Stimulated activated CD8-positive, alpha-beta memory T cell treated with anti-CD3 and anti-CD28 coated beads, Interleukin-7, amount 100 ng/mL, for 24 hours (primary cell): ENCODE results near the gene FN3KRP.

Source experiments
- DNase-seq: peaks from one replicate; pipeline ENCODE4 v3.0.0-alpha.2; 2020; ENCODE audit warnings: low read depth

FN3KRP gene

GRCh38 chr17:82716203-82717010 lies at the start of gene FN3KRP:
Gene FN3KRP (plus strand): TSS chr17:82716706. CDS start chr17:82716756, 50 bp downstream.
- DNase-seq: peak; percentile 93

GRCh38 chr17:82666931-82667667 lies 49.4 kb upstream of the FN3KRP start:
- DNase-seq: no peak

GRCh38 chr17:82667668-82668000 lies 48.9 kb upstream of the FN3KRP start:
- no peak for DNase-seq

GRCh38 chr17:82668024-82668630 lies 48.4 kb upstream of the FN3KRP start:
- no peak for DNase-seq

- no peak for DNase-seq
These were observed 47.8 kb upstream of the FN3KRP start for GRCh38 chr17:82668631-82669099.

GRCh38 chr17:82670661-82671450 lies 45.6 kb upstream of the FN3KRP start:
- no peak for DNase-seq

GRCh38 chr17:82674656-82675475 lies 41.6 kb upstream of the FN3KRP start:
- DNase-seq: no peak

- no peak for DNase-seq
These were observed 40.8 kb upstream of the FN3KRP start for GRCh38 chr17:82675476-82676245.

GRCh38 chr17:82677353-82677925 lies 39.1 kb upstream of the FN3KRP start:
- no peak for DNase-seq

- DNase-seq: no peak
These were observed 38.1 kb upstream of the FN3KRP start for GRCh38 chr17:82678265-82678891.

- no peak for DNase-seq
These were observed 36.7 kb upstream of the FN3KRP start for GRCh38 chr17:82679586-82680465.

GRCh38 chr17:82681547-82681946 lies 35.0 kb upstream of the FN3KRP start:
- DNase-seq: no peak

GRCh38 chr17:82683534-82683933 lies 33.0 kb upstream of the FN3KRP start:
- DNase-seq: no peak

- DNase-seq: no peak
These were observed 32.2 kb upstream of the FN3KRP start for GRCh38 chr17:82684228-82684841.

- no peak for DNase-seq
These were observed 31.2 kb upstream of the FN3KRP start for GRCh38 chr17:82685291-82685690.

GRCh38 chr17:82686366-82687324 lies 29.9 kb upstream of the FN3KRP start:
- no peak for DNase-seq

GRCh38 chr17:82687375-82687861 lies 29.1 kb upstream of the FN3KRP start:
- no peak for DNase-seq
